Stimulated activated CD4-positive, alpha-beta T cell treated with anti-CD3 and anti-CD28 coated beads, Interleukin-15, amount 100 ng/mL, for 24 hours (primary cell): Measurements from ENCODE around the gene FMNL2.

ENCODE experiments used
- DNase-seq: peaks from one replicate; pipeline ENCODE4 v3.0.0-alpha.2; 2020

The FMNL2 gene

DNA sequence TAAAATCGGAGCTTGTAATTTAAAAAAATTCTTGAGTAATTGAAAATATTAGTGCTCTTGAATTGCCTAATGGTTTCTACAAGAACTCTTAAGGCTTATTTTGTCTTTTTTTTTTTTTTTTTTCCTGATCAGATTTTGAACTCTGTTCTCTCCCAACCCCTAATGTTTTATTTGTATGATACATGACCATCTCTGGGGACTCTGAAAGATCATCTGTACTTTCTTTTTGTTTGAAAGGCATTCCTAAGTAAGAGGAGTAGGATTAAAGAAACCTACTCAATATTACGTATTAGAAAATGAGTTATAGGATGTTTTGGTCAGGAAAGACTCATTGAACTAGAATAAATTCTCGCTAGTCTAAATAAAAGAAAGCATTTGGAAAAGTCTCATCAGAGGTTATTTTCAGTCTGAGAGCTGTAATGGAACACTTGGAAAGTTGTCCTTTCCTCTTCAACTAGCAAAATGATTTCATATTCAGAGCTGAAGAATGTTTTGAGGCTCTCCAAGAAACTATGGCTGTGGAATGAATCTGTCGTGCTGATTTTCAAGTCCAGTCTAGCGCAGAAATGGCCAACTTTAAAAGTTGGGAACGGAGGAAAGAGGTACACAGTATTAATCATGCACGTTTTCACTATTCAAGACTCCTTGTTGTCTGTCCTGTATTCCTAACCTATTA is 199.6 kb downstream of the FMNL2 start:
- no peak for DNase-seq

DNA sequence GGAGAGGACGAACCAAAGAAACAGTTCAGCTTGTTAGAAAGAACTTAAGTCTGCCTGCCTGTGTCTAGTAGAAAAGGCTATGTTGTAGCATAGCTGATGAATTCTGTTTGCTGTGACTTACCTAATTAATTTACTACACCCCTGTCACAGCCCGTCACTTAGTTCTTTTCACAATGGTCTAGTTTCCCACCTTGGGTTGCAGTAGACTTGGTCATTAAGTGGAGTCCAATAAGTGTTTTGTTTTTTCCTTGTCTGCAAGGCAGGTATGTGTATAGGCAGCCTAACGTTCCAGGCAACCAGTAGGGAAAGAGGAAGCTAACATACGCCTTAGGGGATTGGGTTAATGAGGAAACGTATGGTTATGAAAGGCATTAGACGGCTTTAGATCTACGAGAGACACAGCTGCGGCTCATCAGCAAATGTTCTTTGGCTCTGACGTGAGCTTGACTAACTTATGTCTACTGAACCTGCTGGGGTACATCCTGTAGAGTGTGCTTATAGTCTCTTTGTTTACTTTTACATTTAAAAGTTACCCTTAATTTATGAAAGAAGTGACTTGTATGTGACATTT is 202.2 kb downstream of the FMNL2 start:
- no peak for DNase-seq

DNA sequence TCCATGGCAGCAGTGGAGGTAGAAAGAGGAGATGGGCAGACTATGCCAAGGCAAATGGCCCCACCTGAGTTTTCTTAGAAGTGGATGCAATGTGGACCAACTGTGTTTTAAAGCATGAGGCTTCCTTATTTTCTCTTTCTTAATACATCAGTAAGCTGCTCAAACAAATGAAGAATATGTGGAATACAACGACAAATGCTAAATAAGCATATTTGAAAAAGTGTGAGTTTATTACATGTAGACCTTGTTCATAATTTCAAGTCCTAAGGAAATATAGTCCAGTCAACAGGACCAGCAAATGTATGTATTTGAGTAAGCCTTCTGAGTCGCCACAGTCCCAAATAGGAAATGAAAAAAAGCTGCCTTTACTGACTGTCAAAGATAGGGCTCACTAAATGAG is 204.4 kb downstream of the FMNL2 start:
- no peak for DNase-seq

GRCh38 chr2:152541712-152542111 is 206.7 kb downstream of the FMNL2 start:
- no peak for DNase-seq

- no peak for DNase-seq
Measured at GRCh38 chr2:152542337-152542994, 207.5 kb downstream of the FMNL2 start.

DNA sequence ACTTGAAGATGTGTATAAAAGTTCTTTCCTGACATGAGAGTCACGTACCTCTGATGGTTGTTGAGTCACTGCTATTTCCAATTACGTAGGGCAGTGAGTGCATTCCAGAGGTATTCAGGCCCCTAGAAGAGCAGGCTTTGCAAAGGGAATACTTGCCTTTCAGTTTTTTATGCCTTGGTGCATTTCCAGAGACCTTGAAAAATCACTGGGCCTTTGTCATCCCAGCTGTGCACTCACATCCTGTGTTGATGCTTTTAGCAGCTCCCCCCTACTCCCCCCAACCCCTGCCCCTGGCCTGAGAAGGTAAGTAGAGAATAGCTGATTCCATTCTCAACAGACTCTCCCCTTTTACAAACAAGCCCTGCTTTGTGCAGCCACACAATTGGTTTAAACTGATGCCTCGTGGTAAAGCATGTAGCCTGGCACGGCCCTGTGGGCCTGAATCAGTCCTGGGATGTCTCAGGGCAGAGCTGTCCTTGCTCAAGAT is 208.1 kb downstream of the FMNL2 start:
- DNase-seq = no peak

- DNase-seq = no peak
Measured at GRCh38 chr2:152543717-152544116, 208.7 kb downstream of the FMNL2 start.

GRCh38 chr2:152544638-152545037 is 209.7 kb downstream of the FMNL2 start:
- DNase-seq = no peak

- no peak for DNase-seq
Measured at GRCh38 chr2:152546230-152546837, 211.4 kb downstream of the FMNL2 start.

GRCh38 chr2:152548111-152548875 is 213.3 kb downstream of the FMNL2 start:
- DNase-seq = no peak

DNA sequence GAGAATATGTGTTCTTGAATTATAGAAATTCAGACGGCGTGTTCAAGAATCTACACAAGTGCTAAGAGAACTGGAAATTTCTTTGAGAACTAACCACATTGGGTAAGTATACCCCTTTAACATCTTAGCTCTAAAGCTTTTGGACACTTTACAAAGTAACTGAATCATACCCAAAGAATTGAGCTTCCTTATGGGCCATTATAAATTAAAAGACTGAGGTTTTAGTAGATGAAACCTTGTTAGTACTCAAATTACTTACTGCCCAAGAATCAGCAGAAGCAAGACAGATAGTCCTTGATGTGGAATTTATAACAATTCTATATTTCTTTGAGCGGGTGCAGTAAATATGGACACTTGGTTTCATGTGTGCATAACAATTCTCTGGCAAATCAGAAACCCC is 214.0 kb downstream of the FMNL2 start:
- DNase-seq = no peak

DNA sequence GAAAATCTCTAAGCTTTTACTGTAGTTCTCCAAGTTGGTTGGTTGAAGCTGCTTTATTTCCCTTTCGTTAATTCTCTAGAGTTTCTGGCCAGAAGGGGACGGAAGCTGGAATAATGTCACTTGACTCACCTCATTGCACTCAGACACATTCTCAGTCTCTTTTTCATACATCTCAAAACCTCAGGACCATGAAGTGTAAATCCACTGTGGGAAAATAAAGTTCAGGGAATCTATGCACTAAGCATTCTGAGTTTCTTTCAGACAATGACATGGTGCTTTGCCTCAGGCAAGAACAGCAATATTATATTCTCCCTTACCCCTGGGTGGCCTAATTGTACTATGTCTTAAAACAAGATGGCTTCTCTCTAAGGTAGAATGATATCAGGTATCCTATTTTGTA is 214.4 kb downstream of the FMNL2 start:
- no peak for DNase-seq

- DNase-seq = no peak
Measured at GRCh38 chr2:152550386-152550785, 215.4 kb downstream of the FMNL2 start.

DNA sequence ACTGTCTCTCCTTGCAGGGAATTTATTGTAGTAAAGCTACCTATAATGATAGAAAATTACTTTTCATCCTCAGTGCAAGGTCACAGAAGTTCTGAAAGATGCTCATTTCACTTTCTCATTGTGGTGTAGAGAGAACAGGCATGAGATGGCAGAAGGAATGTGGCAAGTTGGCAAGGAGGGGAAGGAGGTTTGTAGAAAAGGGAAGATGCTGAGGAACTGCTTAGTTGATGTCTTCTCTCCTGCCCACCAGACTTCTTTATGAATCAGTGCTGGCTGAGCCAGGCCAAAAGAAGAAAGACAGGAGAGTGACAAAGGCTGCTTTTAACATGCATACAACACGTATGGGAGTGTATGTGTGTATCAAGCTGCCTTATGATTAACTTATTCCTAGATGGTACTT is 217.9 kb downstream of the FMNL2 start:
- no peak for DNase-seq

DNA sequence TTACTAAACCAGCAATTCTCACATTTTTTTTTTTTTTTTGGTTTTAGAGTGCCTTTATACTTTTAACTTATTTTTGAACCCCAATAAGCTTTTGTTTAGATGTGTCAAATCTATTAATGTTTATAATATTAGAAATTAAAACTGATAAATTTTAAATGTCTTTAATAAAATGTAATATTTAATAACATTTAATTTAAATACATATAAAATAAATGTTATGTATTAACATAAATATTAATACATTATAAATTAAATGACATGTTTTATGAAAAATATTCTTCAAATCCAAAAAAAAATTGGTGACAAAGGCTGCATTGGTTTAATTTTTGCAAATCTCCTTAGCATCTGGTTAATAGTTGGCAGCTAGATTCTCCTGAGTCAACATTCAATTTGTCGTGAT is 218.5 kb downstream of the FMNL2 start:
- DNase-seq = no peak

- DNase-seq = no peak
Measured at GRCh38 chr2:152555048-152555447, 220.1 kb downstream of the FMNL2 start.

DNA sequence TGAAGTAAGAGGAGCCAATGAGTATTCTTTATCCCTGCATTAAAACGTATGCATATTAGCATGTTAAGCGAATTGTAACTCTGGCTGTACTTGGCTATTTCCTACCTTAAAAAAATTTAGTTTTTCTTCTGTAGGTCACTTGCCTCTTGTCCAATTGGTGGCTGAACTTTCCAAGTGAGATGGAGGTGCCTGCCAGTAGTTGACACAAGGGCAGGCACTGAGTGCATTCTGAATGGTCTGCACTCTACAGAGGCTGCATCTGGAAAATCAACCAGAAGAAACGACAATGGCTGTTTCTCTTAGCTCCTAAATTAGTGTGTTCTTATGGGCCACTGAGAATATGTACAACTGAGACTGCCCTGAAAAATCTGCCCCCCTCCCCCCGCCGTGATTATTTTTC is 221.5 kb downstream of the FMNL2 start:
- no peak for DNase-seq

GRCh38 chr2:152557273-152557888 is 222.4 kb downstream of the FMNL2 start:
- no peak for DNase-seq

DNA sequence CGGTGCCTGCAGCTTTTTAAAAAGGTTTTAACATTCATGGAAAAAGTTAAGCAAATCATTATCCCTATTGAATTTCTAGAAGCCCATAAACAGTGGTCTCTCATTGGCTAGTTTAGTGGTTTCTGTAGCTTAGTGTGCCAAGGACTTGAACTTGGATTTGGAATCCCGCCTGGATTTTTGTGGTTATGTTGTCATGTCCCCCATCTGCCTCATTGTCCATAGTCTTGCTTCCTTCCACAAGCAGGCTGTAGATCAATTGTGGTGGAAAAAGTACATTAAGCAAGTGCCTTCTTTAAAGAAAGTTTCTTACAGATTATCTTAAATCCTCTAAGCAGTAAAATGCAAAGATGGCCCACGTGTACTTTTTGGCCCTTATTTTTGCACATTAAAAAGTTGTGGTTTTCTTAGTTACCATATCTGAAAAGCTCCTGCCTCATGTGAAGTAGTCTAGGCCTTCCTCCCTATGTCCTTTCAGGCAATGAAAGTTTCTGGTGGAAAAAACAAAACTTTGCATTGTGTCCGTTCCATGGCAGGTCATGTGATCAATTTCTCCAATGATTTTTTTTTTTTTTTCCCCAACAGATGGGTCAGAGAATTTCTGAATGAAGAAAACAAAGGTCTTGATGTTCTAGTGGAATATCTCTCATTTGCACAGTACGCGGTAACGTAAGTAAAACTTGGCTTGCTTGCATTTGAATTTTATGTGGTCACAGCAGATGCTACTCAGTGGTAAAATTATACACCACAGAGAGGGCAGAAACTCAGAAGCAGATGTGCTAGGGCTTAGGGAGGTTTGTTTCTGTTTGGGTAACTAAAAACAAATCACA is 223.4 kb downstream of the FMNL2 start:
- no peak for DNase-seq

DNA sequence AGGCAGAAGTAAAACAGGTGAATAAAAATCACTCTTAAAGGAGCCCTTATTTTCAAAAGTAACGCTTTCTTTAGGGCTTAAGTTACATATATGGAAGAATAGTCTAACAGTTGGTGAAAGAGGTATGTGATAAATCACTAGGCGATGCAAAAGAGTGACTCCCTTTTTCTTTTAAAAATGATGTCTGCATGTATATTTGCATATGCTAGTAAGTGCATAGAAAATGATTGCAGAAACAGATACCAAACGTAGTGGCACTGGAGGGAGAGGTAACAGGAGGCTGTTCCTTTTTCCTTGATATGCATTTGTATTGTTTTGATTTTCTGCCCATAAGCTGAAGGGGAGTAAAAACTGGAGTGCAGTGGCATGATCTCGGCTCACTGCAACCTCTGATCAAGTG is 224.0 kb downstream of the FMNL2 start:
- no peak for DNase-seq

DNA sequence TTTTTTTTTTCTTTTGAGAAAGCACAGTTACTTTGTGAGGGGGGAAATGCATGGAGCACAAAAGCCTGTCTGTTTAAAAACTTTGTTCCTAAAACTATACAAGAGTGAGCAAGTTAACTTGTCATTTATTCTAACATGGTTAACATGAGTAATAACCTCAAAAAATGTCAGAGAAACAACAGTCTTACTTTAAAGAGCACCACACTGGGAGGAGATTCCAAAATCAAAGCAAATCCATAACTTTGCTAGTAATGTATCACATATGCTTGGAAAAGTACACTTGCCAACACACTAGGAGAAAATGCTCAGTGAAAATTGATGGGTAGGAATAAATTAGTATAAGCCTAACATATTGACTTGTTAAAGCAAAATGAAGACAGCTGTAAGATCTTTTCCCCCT is 225.2 kb downstream of the FMNL2 start:
- DNase-seq = no peak
